HL-60/S4 treated with phorbol 12-myristate 13-acetate at 8.2 ng/mL for 4 days and 3 days (cell line): ENCODE measurements around the gene TNRC6C.

ENCODE experiments used
- in situ Hi-C: fragments of 300-500 bp; cut with MboI; formaldehyde crosslinking; loops from 2 replicates; pipeline ENCODE4 v1.15.0; 2022; ENCODE audit warnings: low sequenced_read_pairs

TNRC6C gene

GRCh38 chr17:78010759-78011158 lies 52.3 kb downstream of the TNRC6C start:
- in situ Hi-C loops = loop anchor here (25.0 kb wide), 1 partner anchor 473 kb away; no protein-coding TSS in a partner anchor

GRCh38 chr17:78012428-78012827 lies 53.9 kb downstream of the TNRC6C start:
- in situ Hi-C loops = loop anchor here (25.0 kb wide), 1 partner anchor 475 kb away; no protein-coding TSS in a partner anchor

GRCh38 chr17:78013683-78014467 lies 55.4 kb downstream of the TNRC6C start:
- in situ Hi-C loops = loop anchor here (25.0 kb wide), 1 partner anchor 477 kb away; no protein-coding TSS in a partner anchor

- in situ Hi-C loops = loop anchor here (25.0 kb wide), 1 partner anchor 477 kb away; no protein-coding TSS in a partner anchor
Observed at GRCh38 chr17:78014646-78015045, 56.1 kb downstream of the TNRC6C start.

- in situ Hi-C loops = loop anchor here (25.0 kb wide), 1 partner anchor 480 kb away; no protein-coding TSS in a partner anchor
Observed at GRCh38 chr17:78016852-78017251, 58.3 kb downstream of the TNRC6C start.

GRCh38 chr17:78019367-78019975 lies 61.0 kb downstream of the TNRC6C start:
- in situ Hi-C loops = loop anchor here (25.0 kb wide), 1 partner anchor 482 kb away; no protein-coding TSS in a partner anchor

GRCh38 chr17:78019976-78020716 lies 61.6 kb downstream of the TNRC6C start:
- in situ Hi-C loops = loop anchor here (25.0 kb wide), 1 partner anchor 483 kb away; no protein-coding TSS in a partner anchor

- in situ Hi-C loops = loop anchor here (25.0 kb wide), 1 partner anchor 483 kb away; no protein-coding TSS in a partner anchor
Observed at GRCh38 chr17:78020717-78021108, 62.2 kb downstream of the TNRC6C start.

- in situ Hi-C loops = loop anchor here (25.0 kb wide), 1 partner anchor 485 kb away; no protein-coding TSS in a partner anchor
Observed at GRCh38 chr17:78022425-78022824, 63.9 kb downstream of the TNRC6C start.

- in situ Hi-C loops = loop anchor here (25.0 kb wide), 1 partner anchor 486 kb away; no protein-coding TSS in a partner anchor
Observed at GRCh38 chr17:78023042-78023441, 64.5 kb downstream of the TNRC6C start.

GRCh38 chr17:78026381-78026780 lies 67.9 kb downstream of the TNRC6C start:
- in situ Hi-C loops = no loop called here

- in situ Hi-C loops = no loop called here
Observed at GRCh38 chr17:78027121-78027520, 68.6 kb downstream of the TNRC6C start.

GRCh38 chr17:78029697-78030096 lies 71.2 kb downstream of the TNRC6C start:
- in situ Hi-C loops = no loop called here

- in situ Hi-C loops = no loop called here
Observed at GRCh38 chr17:78031435-78031834, 72.9 kb downstream of the TNRC6C start.

GRCh38 chr17:78032166-78032565 lies 73.7 kb downstream of the TNRC6C start:
- in situ Hi-C loops = no loop called here

GRCh38 chr17:78034429-78035091 lies 76.1 kb downstream of the TNRC6C start:
- in situ Hi-C loops = no loop called here

GRCh38 chr17:78037280-78037679 lies 78.8 kb downstream of the TNRC6C start:
- in situ Hi-C loops = no loop called here

GRCh38 chr17:78038748-78039288 lies 80.3 kb downstream of the TNRC6C start:
- in situ Hi-C loops = no loop called here

GRCh38 chr17:78039581-78039980 lies 81.1 kb downstream of the TNRC6C start:
- in situ Hi-C loops = no loop called here
